GM23338 (cell line): Measurements from ENCODE around the gene GREB1L. TPM values are rescaled to one million over a fixed set of nuclear protein-coding genes. Genes with fewer than 3 reads are reported as not detected.

Source experiments
- ATAC-seq: fragments of 200-7000 bp; cut with Tn5 transposase; 3 replicates; pipeline ENCODE4 v1.9.1; 2020
- DNase-seq: peaks from one replicate; pipeline ENCODE4 v3.0.0-alpha.2; 2015; ENCODE audit warnings: low spot score
- H2AFZ ChIP-seq: fragments of 200-600 bp; sonication (generic); 2 replicates; pipeline ENCODE4 v1.8.0; 2016; ENCODE audit warnings: antibody characterized with exemption, mild to moderate bottlenecking, moderate library complexity
- H3F3A ChIP-seq: fragments of 200-600 bp; sonication (generic); replicated peaks from 2 replicates; pipeline ENCODE4 v1.8.0; 2017; ENCODE audit warnings: antibody characterized with exemption, mixed run types, low read depth
- H3K27ac ChIP-seq: fragments of 200-600 bp; sonication (generic); 2 replicates; pipeline ENCODE4 v1.6.1; 2016; ENCODE audit warnings: low read depth
- H3K27me3 ChIP-seq: fragments of 200-600 bp; sonication (generic); 2 replicates; pipeline ENCODE4 v1.8.0; 2016; ENCODE audit warnings: mild to moderate bottlenecking, mixed run types, moderate library complexity; ENCODE audit not compliant: insufficient read depth
- H3K36me3 ChIP-seq: fragments of 200-600 bp; sonication (generic); 2 replicates; pipeline ENCODE4 v1.8.0; 2016; ENCODE audit warnings: mild to moderate bottlenecking; ENCODE audit not compliant: insufficient read depth
- H3K4me1 ChIP-seq: fragments of 200-600 bp; sonication (generic); 2 replicates; pipeline ENCODE4 v1.8.0; 2016; ENCODE audit warnings: mild to moderate bottlenecking, moderate library complexity; ENCODE audit not compliant: insufficient read depth
- H3K4me2 ChIP-seq: fragments of 200-600 bp; sonication (generic); 2 replicates; pipeline ENCODE4 v1.7.1; 2017; ENCODE audit warnings: mixed run types
- H3K4me3 ChIP-seq: fragments of 200-600 bp; sonication (generic); 2 replicates; pipeline ENCODE4 v1.6.1; 2016; ENCODE audit warnings: mixed run types
- H3K79me2 ChIP-seq: fragments of 200-600 bp; sonication (generic); replicated peaks from 2 replicates; pipeline ENCODE4 v1.8.0; 2017; ENCODE audit warnings: mild to moderate bottlenecking; ENCODE audit not compliant: insufficient read depth
- H3K9me2 ChIP-seq: fragments of 200-600 bp; sonication (generic); 2 replicates; pipeline ENCODE4 v1.8.0; 2017; ENCODE audit not compliant: insufficient read depth
- H4K20me1 ChIP-seq: fragments of 200-600 bp; sonication (generic); replicated peaks from 2 replicates; pipeline ENCODE4 v1.8.0; 2017; ENCODE audit warnings: mild to moderate bottlenecking; ENCODE audit not compliant: insufficient read depth
- H3K27ac Mint-ChIP-seq: 2 replicates; pipeline ENCODE4 v1.8.0; 2020; ENCODE audit warnings: inconsistent platforms, mild to moderate bottlenecking, moderate library complexity, mixed read lengths
- H3K27me3 Mint-ChIP-seq: 3 replicates; pipeline ENCODE4 v1.8.0; 2022; ENCODE audit warnings: low read depth, mild to moderate bottlenecking, moderate library complexity, mixed read lengths, inconsistent platforms; ENCODE audit not compliant: insufficient read depth, poor library complexity
- H3K36me3 Mint-ChIP-seq: 3 replicates; pipeline ENCODE4 v1.8.0; 2021; ENCODE audit warnings: low read depth, mild to moderate bottlenecking, inconsistent platforms, moderate library complexity, mixed read lengths
- H3K4me1 Mint-ChIP-seq: 3 replicates; pipeline ENCODE4 v1.8.0; 2020; ENCODE audit warnings: mild to moderate bottlenecking, inconsistent platforms, mixed read lengths
- H3K4me3 Mint-ChIP-seq: 3 replicates; pipeline ENCODE4 v1.8.0; 2021; ENCODE audit warnings: moderate library complexity, mild to moderate bottlenecking, inconsistent platforms, mixed read lengths
- H3K9me3 Mint-ChIP-seq: 3 replicates; pipeline ENCODE4 v1.8.0; 2020; ENCODE audit warnings: moderate library complexity, mild to moderate bottlenecking, inconsistent platforms, mixed read lengths
- CTCF ChIP-seq, 2 experiments: fragments of 200-600 bp in 1 of 2; sonication (generic) in 1 of 2; conservative IDR thresholded peaks; 2 replicates each; pipeline versions ENCODE4 v1.5.1 to v1.6.1; 2016 to 2017; ENCODE audit warnings: antibody characterized with exemption in 2 of 2, low read depth in 2 of 2, mild to moderate bottlenecking in 2 of 2, moderate library complexity in 1 of 2
- EZH2 ChIP-seq: fragments of 200-600 bp; sonication (generic); IDR thresholded peaks from one replicate; pipeline ENCODE4 v1.8.0; 2017; ENCODE audit warnings: antibody characterized with exemption, mild to moderate bottlenecking, low read depth; ENCODE audit not compliant: unreplicated experiment
- JUNB ChIP-seq: IDR thresholded peaks from one replicate; pipeline ENCODE4 v1.6.1; 2016; ENCODE audit warnings: antibody characterized with exemption; ENCODE audit not compliant: unreplicated experiment
- NANOG ChIP-seq: IDR thresholded peaks from 2 replicates; pipeline ENCODE4 v1.6.1; 2016; ENCODE audit warnings: antibody characterized with exemption, borderline replicate concordance
- POLR2AphosphoS5 ChIP-seq: IDR thresholded peaks from 2 replicates; pipeline ENCODE4 v1.6.1; 2016; ENCODE audit warnings: antibody characterized with exemption, low read depth
- REST ChIP-seq: IDR thresholded peaks from one replicate; pipeline ENCODE4 v1.6.1; 2018; ENCODE audit warnings: antibody characterized with exemption; ENCODE audit not compliant: unreplicated experiment
- STAT1 ChIP-seq: IDR thresholded peaks from one replicate; pipeline ENCODE4 v1.6.1; 2016; ENCODE audit warnings: antibody characterized with exemption; ENCODE audit not compliant: unreplicated experiment
- ZNF114 ChIP-seq: fragments of 250-450 bp; sonication (Bioruptor Pico); IDR thresholded peaks from 2 replicates; pipeline ENCODE4 v1.5.0; 2020; ENCODE audit warnings: mild to moderate bottlenecking, moderate library complexity
- polyA plus RNA-seq: library from polyadenylated mRNA; unstranded; fragments of >200 nt; fragmentation: Nextera tagmentation; extraction: Ambion mirVana; gene quantifications from 2 replicates; pipeline ENCODE4 v1.2.1, GENCODE V29; 2016
- total RNA-seq: library from RNA; depleted of rRNA; stranded (reverse); fragments of >200 nt; shearing (Covaris generic); gene quantifications from 2 replicates; pipeline ENCODE4 v1.2.3, GENCODE V29; 2014

GREB1L gene
- total and polyA plus RNA-seq, 2 experiments from 2014 or later: 0.03 to 0.29 TPM

- no peaks in the 10 kb centered on the region for H3K36me3 Mint-ChIP-seq
- ATAC-seq: no peak
- H3K4me1 ChIP-seq: no peaks in the 10 kb centered on the region
- no peak overlapping the region for H3K27ac ChIP-seq
- no peaks in the 10 kb centered on the region for H3K79me2 ChIP-seq
- H3K4me3 ChIP-seq: no peak overlapping the region
- H3K27me3 ChIP-seq: no peaks in the 10 kb centered on the region
- no peak overlapping the region for H2AFZ ChIP-seq
- no peaks in the 10 kb centered on the region for H3K36me3 ChIP-seq
- H4K20me1 ChIP-seq: no peaks in the 10 kb centered on the region
- H3K9me2 ChIP-seq: no peaks in the 10 kb centered on the region
- no peak for TF ChIP-seq STAT1
- TF ChIP-seq CTCF (conservative IDR thresholded peaks at IDR 0.05; ENCODE audit: low read depth in 2 of 2): no peak
- no peak for TF ChIP-seq NANOG
- peaks cover 3% of the 10 kb centered on the region; the same call in 2 of the 3 replicates for H3K4me1 Mint-ChIP-seq
- H3K4me3 Mint-ChIP-seq: no peak overlapping the region
- no peak overlapping the region for H3K27ac Mint-ChIP-seq
- H3K9me3 Mint-ChIP-seq: no peaks in the 10 kb centered on the region
- no peak overlapping the region for H3K4me2 ChIP-seq
- no peak for DNase-seq
- H3F3A ChIP-seq: no peaks in the 10 kb centered on the region
- peaks cover 4% of the 10 kb centered on the region for H3K27me3 Mint-ChIP-seq
Observed at GRCh38 chr18:21336846-21337245, 94.8 kb downstream of the GREB1L start.

GRCh38 chr18:21341141-21341540 lies 99.1 kb downstream of the GREB1L start:
- Histone ChIP-seq H3F3A (no peaks in the 10 kb centered on the region), H3K36me3 (no peaks in the 10 kb centered on the region), H3K27me3 (no peaks in the 10 kb centered on the region), H3K4me1 (no peaks in the 10 kb centered on the region; the same call in 1 of the 2 replicates), H3K79me2 (no peaks in the 10 kb centered on the region), H3K4me3 (no peak overlapping the region), H2AFZ (0 out of 2 replicates have a peak overlapping the region, but pooled peaks have one; percentile 8), H4K20me1 (no peaks in the 10 kb centered on the region), H3K9me2 (no peaks in the 10 kb centered on the region), H3K4me2 (no peak overlapping the region), H3K27ac (no peak overlapping the region)
- Mint-ChIP-seq H3K4me1 (peaks cover 15% of the 10 kb centered on the region), H3K9me3 (no peaks in the 10 kb centered on the region; the same call in 2 of the 3 replicates), H3K4me3 (no peak overlapping the region), H3K27me3 (peaks cover 2% of the 10 kb centered on the region), H3K36me3 (no peaks in the 10 kb centered on the region), H3K27ac (no peak overlapping the region)
- no peak for DNase-seq
- no peak for ATAC-seq
- TF ChIP-seq EZH2 (no peak), POLR2AphosphoS5 (no peak), REST (no peak), NANOG (no peak), CTCF (conservative IDR thresholded peaks at IDR 0.05; ENCODE audit: low read depth in 2 of 2) (no peak), JUNB (no peak), ZNF114 (CRISPR knock-in tag) (no peak)
